Right hindlimb (tissue), 1 donor: ENCODE measurements around the gene PRR15.

ENCODE experiments used
- DNase-seq: peaks from one replicate; pipeline ENCODE4 v3.0.0-alpha.2; 2018

The PRR15 gene

DNA sequence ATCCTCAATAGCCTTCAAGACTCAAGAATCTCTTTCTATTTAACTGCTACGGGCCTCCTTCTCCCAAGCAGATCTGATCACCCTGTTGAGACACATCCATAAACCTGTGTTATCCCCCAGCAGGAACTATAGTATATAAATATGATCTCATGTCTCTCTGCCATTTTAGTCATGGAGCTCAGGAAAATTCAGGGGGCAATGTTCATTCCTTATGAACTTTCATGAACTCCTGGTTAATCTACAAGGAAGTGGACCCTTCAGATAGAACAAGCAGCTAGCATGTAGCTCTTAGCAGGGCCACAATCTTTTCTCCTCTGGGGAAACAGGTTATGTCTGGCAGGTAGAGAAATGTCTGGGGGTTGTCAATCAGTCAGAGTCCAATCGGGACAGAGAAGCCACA is 8.9 kb downstream of the PRR15 start:
- DNase-seq, result no peak

DNA sequence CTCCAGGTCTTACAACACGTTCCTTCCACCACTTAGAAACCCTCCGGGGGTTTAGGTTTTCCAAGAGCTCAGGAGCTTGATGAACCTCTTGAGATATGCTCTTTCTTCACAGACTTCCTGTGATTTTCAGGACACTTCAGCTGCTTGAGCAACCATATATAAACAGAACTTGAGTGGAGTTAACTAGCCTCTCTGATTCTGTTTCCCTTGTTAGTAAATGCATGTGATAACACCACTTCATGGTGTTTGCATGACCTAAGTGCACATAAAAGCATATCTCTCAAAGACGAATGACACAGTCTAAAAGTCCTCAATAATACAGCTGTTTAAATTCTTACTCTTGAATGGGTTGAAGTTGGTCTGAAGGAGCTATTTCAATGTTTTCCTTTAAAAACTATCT is 9.9 kb downstream of the PRR15 start:
- DNase-seq, result no peak

DNA sequence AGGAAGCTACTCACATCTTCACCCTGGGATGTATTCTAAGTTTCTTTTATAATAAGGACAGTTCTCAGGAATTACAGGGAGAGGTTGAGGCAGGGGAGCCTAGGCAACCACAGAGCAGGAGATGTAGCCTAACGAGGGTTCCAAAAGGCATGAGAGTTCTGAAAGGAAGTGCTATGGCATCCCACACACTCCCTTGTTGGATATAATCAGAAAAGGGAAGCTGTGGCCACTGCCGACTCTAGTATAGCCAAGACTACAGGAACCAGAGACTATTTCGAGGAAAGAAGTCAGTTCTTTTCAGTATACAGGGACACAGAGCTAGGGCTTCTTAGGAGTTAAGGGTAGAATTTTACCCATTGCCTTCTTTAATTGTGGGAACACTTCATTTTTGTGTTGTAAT is 11.0 kb downstream of the PRR15 start:
- no peak for DNase-seq

DNA sequence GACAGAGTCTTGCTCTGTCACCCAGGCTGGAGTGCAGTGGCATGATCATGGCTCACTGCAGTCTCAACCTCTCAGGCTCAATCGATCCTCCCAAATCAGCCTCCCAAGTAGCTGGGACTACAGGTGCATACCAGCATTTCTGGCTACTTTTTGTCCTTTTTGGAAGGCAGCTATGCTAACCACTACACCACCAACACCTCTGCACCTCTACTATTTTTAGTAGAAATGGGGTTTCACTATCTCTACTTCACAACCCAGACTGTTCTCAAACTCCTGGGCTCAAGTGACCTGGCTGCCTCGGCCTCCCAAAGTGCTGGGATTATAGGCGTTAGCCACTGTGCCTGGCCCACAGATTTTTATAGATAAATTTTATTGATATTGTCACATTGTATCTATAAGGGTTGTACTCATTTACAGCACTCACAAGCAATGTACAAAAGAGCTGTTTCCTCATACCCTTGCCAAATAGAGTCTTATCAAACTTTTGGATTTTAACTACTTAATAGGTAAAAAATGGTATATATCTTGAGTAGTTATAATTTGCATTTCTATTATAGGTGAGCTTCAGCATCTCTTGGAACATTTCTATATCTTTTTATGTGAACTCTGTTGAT is 23.7 kb downstream of the PRR15 start:
- DNase-seq, result no peak

DNA sequence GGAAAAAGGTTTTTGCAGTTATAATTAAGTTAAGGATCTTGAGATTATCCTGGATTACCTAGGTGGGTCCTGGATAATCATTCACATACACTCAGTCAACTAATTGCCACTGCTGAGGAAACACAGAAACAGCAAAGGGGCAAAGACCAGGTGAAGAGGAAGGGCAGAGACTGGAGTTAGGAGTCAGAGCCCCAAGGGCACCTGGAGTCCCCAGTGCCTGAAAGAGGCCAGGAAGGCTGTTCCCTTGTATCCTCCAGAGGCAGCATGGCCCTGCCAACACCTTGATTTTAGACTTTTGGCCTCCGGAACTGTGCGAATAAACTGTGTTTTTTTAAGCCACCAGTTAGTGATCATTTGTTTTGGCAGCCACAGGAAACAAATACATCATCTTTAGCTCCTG is 24.6 kb downstream of the PRR15 start:
- no peak for DNase-seq

DNA sequence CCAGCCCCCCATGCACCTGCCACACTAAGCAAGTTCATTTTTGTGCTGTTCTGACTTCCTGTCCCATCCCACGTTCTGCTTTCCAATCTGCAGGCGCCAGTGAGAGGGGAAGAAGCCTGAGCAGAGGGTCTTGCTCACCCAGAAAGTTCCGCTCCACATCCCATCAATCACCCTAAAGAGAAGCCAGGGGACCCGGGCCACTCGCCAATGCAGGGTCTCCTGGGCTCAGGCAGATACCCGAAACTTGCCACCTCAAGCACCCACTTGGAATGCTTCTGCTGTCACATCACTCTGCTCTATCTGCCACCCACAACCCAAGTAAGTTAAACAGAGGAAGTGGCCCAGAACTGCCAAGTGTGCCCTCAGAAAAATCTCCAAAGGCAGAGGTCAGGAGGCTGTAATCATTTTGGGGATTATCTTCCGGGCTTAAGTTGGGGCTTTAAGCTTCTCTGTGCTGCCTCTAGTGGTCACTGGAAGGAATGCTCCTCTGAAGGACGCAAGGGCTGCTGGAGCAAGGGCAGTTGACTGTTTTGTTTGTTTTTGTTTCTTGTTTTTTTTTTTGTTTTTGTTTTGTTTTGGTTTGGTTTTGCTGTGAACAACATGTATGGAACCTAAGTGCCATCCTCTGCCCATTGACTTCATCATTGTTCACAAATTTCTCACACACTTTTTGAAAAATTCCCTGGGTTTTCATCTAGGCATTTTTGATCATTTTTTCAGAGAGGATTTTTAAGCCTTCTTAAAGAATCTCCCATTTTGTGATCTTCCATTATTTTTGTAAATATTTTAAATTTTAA is 25.5 kb downstream of the PRR15 start:
- DNase-seq, result no peak

DNA sequence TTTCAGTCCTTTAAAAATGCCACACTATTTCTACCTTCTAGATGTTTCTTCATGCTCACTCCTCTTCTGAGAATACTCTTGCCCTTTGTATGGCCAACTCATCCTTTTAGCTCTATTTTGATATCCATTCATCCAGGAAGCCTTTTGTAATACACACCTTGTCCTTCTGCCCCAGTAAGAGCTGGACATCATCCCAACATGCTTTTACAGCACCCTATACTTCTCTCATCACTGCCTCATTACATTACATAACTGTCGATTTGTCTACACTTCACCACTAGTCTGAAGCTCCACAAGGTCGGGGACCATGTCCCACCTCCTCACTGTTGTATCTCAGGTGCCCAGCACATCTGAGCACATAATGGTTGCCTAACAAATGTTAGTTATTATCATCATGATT is 29.2 kb downstream of the PRR15 start:
- no peak for DNase-seq

DNA sequence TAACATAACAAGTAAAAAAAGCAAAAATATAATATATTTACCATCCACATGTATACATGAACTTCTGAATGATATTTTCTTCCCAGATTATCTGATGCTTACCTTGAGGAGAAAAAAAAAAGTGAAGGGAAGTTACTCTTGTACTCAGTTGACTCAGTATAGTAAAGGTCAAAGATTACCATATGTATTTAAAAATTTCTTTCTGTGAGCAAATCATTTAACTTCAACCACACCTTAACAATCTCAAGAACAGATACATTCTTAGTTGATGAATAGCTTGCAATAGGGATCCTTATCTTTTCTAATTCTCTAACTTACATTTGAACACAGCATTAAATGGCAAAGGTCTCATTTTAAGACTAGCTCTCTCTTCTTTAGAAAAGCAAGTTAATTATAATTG is 29.8 kb downstream of the PRR15 start:
- DNase-seq, result no peak

DNA sequence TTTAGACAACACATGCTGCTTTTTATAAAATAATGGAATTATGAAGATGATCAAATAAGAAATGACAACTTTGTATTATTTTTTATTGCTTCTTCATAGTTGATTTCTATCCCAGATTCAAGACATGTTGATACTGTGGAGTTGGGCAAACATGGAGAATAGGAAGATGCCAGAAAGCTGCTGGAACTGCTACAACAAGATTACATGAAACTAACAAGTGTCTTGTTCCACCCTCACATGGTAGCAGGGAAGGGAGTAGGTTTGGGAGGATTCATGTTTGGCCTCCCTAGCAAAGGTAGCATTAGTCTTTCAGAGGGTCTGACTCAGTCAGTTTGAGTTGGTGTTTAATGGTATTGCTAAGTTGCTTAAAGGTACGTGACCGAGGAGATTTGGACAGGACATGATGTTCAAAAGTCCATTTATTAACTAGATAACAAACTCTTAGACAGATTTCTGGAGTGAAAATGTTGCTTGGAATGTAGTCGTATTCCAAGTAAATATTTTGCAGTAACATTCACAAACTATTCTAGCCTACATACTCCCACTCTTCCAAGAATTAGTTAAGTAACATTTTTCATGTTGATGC is 33.1 kb downstream of the PRR15 start:
- DNase-seq, result no peak

DNA sequence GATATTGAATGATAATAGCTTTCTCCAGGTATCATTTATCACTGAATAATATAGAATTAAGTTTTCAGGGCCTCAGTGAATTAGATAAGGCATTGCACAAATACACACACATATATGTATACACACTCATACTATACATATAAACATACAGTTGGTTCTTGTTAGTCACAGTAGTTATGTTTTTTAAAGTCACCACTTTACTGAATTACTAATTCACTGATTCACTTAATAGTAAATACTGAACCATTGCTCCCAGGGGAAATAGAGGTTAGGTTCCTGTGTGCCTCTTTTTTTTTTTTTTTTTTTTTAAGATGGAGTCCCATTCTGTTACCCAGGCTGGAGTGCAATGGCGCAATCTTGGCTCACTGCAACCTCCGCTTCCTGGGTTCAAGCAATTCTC is 33.6 kb downstream of the PRR15 start:
- DNase-seq, result no peak

DNA sequence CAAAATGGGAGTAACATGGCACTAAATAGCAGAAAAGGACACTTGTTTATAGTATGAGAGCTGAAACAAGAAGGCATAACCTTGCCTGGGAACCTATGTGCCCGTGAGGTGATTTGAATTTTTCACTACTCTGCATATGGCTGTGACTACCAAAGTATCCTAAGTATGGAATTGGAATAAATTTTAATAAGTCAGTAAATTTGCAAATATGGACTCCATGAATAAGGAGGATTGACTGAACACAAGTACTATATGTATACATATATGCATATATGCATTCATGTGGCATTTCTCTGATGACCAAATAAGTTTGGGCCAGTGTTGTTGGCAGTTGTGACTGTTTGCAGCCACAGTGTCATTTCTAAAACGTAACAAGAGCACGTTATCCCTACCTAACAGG is 34.5 kb downstream of the PRR15 start:
- no peak for DNase-seq

DNA sequence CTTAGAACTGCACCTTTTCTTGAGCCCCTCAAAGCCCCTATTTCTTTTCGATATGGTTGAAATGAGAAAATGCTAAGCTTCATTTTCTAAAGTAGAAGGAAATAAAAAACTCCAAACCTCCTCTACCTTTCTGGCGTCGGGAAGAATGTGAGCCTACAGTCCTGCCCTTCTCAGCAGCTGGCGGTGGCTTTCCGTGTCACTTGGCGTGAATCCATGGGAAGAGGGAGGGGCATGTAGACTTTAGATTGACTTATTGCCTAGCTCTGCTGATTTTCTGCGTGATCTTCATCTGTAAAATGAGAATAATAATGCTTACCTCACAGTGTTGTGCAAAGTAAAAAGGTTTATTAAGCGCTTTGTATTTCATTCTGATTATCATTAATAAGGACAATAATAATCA is 35.0 kb downstream of the PRR15 start:
- DNase-seq, result no peak

DNA sequence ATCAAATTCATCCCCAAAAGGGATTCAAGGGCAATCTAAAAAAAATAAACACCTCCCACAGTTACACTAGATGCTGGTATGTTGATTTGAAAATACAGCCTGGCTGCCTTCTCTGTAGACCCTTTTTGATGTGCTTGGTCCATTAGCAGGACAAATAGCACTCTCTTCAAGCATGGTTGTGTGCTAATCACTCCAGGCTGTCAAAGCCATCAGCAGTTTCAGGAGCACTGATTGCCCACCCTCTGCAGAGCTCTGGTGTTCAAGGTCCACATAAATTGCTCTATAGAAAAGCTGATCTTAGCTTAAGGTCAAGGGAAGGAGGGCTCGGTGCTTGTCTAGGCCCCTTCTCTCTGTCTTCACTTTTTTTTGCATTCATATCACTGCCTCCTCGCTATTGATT is 35.4 kb downstream of the PRR15 start:
- no peak for DNase-seq

DNA sequence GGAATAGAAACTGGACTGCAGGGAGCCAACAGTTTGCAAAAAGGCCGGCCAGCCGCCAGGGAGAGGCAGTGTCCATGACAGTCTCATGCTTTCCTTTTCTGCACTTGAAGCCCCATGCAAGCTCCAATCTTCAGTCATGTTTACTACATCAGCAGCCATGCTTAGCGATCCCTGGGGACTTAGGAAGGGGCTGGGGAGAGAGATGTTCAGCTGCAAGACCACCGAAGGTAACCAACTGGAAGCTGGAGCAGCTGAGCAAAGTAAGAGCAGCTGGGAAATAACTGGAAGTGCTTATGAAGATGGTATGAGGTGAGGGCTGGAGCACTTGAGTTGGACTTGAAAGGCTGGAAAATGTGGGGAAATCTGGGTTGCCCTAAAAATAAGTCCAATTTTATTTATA is 37.0 kb downstream of the PRR15 start:
- DNase-seq, result no peak

DNA sequence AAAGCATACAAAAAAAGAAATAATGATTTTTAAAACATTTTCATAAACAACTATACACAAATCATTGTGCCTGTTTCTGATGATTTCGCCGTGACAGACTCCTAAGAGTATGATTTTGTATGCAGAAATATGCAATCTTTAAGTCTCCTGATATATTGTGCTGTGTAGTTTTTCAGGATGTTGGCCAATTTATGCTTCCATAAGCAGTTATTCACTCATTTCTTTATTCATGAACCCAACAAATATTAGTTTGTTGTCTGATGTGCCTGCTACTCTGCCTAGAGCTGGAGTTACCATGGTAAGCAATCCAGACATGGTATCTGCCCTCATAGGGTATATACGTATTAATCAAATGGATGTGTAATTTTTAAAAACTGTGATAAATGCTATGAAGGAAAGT is 40.4 kb downstream of the PRR15 start:
- DNase-seq, result no peak

DNA sequence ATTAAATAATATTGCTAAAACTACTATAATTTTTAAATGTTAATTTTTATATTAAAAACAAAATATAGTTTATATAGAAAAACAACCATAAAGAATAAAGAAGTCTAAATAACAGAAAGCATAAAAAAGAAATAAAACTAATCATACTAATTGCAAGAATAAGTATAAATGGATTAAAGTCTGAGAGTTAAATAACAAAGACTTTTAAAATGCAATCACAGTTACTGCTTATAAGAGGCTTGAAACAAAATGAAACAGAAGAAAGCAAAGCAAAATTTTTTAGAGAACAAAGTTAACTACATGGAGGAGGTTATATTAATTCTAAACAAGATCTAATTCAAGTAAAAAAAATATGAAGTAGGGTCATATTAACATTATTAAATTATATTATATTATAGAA is 41.1 kb downstream of the PRR15 start:
- no peak for DNase-seq

DNA sequence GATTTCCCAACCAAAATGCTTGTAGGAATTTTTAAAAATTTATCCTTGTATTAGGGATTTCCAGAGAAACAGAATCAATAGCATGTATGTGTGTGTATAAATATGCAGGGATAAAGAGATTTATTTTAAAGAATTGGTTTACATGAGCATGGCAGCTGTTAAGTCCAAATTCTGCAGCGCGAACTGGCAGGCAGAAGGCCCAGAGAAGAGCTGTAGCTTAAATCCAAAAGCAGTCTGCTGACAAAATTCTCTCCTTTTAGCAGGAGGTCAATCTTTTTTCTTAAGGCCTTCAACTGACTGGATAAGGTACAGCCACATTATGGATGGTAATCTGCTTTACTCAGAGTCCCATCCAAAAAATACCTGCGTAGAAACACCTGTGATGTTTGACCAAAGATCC is 42.0 kb downstream of the PRR15 start:
- no peak for DNase-seq

DNA sequence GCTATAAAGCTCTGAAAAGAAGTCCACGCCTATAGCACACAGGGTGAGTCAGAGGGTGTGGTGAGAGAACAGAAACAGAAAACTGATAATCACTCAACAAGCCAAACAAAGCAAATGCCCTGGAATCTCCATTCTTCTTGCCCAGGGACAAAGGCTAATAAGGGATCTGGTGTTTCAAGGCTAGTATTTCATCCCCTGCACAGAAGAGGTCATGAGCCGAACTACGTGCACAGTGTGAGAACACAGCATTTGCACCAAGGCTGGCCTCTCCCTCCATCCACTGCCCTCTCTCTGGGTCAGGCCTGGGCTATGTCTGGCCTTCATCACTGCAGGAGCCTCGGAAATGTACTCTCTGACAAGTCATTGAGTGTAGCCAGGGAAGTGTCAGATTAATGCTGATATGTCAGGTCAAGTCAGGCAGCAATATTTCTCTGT is 42.7 kb downstream of the PRR15 start:
- no peak for DNase-seq

DNA sequence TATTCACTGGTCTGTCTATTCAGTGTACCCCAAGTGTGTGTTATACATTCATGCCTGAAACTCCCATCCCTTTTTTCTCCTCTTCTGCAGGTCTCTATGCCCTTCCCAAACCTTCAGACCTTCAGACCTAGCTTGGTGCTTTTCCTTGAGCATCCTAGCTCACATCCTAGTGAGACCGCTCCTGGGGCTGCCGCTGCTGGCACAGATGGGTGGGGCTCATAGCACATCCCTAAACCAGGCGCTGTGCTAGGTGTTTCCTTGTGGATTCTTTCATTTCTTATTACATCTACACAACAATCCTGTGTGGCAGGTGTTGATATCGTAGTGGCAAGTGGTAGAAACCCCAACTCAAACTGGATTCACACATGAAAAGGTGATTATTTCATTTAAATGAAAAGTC is 43.2 kb downstream of the PRR15 start:
- DNase-seq, result no peak

DNA sequence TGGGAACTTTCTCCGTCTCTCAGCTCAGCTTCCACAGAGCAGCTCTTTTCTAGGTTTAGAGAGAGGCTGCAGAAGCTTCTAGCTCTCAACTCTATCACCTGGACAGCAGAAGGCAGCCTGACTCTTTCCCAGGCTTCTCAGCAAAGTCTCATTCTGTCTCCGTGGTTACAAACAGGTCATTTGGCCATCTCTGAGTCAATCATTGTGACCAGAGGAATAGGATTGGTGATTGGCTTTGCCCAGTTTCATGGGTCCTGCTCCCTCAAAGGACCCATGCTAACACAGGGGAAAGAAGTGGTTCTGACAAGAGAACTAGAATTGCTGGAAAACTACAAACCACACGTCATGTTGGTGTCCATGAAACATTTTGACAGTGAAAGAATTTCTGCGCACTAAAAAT is 43.6 kb downstream of the PRR15 start:
- DNase-seq, result no peak

DNA sequence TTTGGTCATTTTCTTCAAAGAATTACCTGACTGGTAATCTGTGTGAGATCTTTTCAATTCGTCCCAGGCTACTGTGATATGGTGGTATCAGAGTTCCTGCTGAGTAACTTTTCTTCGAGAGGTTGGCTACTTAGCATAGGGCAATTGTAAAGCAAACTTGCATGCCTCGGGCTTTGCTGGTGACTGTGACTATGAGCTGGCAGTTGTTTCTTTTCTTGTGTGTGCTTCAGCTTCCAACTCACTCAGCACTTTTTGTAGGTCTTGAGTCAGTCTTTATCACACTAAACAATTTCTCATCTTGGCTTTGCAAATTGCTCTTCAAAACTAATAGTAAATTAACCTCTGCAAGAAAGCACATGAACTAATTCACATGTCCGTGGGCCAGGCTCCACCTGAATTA is 44.3 kb downstream of the PRR15 start:
- DNase-seq, result no peak

DNA sequence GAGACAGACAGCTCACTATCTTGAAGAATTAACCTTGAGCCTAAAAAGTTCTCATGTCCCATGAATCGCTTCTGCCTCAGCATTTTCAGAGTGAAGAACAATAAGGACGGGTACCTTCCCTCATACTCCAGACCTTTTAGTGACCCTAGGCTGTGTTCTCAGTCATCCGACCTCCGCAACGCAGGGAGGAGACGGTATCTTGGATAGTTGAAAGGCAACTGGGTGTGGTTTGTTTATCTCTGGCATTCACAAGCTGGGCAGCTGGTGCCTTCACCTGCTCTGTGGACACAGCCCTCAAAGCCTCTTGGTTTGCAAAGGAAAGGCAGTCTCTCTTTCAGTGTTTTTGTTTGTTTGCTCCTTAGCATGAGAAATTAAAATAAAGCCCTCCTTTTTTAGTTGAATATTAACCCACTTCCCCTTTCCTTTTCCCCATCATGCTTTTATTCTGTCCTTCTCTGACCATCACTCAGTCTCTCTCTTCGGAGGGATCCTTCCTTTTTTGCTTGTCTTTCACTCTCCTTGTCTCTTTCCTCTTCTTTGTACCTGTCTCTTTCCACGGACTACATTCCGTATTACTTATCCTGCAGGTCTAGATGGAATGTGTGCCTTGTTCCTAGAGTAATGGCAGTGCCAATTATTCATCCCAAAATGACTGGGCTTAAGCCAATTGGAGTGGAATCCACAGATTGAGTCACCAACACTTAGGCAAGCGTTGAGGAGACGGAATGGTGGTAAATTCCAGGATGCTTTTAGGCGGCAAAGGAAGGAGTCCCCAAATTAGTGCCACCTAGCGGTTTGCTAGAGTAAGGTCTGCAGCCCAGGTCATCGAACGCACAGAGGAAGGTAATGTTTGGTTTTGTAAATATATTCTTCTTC is 45.8 kb downstream of the PRR15 start:
- no peak for DNase-seq

DNA sequence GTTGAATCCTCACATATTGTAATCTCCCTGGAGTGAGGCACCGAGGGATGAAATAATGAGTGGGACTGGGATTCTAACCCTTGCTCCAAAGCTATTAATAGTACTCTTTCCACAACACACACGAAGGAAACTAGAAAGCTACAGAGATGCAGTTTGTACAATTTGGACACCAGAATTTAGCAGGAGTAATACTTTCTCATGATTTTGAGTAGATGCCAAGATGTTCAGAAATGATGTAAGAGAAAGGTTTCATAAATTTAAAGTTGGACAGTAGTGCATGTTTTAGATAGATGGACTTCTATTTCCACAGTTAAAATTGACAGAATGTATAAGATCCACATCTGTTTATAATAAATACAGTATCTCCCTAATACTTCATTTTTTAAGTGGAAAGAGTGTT is 46.5 kb downstream of the PRR15 start:
- no peak for DNase-seq
